HepG2 (cell line): Measurements from ENCODE around the gene PRR19. TPM values are rescaled to one million over a fixed set of nuclear protein-coding genes. Genes with fewer than 3 reads are reported as not detected.

ENCODE experiments used
- ELF1 ChIP-seq: sonication (generic); formaldehyde crosslinking; IDR thresholded peaks from 2 replicates; pipeline ENCODE4 v1.4.0; 2020; ENCODE audit warnings: missing genetic modification reagents
- ISL2 ChIP-seq: sonication (generic); formaldehyde crosslinking; IDR thresholded peaks from 2 replicates; pipeline ENCODE4 v1.5.0; 2020; ENCODE audit warnings: missing genetic modification reagents
- MAF1 ChIP-seq: sonication (generic); formaldehyde crosslinking; IDR thresholded peaks from 2 replicates; pipeline ENCODE4 v1.5.0; 2020; ENCODE audit warnings: missing genetic modification reagents, borderline replicate concordance
- PAF1 ChIP-seq: IDR thresholded peaks from 2 replicates; pipeline ENCODE4 v1.6.1; 2016; ENCODE audit warnings: missing genetic modification reagents, missing compliant biosample characterization
- PITX1 ChIP-seq: sonication (generic); formaldehyde crosslinking; IDR thresholded peaks from 2 replicates; pipeline ENCODE4 v1.5.1; 2020; ENCODE audit warnings: mild to moderate bottlenecking, missing genetic modification reagents
- RARA ChIP-seq: IDR thresholded peaks from 2 replicates; pipeline ENCODE4 v1.6.1; 2016; ENCODE audit warnings: missing genetic modification reagents, missing compliant biosample characterization
- SAP130 ChIP-seq: IDR thresholded peaks from 2 replicates; pipeline ENCODE4 v1.6.1; 2016; ENCODE audit warnings: low read depth
- SIX4 ChIP-seq: sonication (generic); formaldehyde crosslinking; IDR thresholded peaks from 2 replicates; pipeline ENCODE4 v1.4.0; 2020; ENCODE audit warnings: missing genetic modification reagents
- SOX5 ChIP-seq: IDR thresholded peaks from 2 replicates; pipeline ENCODE4 v1.6.1; 2016; ENCODE audit warnings: borderline replicate concordance
- TBP ChIP-seq: sonication (generic); formaldehyde crosslinking; IDR thresholded peaks from 2 replicates; pipeline ENCODE4 v1.5.0; 2020; ENCODE audit warnings: missing genetic modification reagents
- ZBTB7A ChIP-seq: sonication (generic); formaldehyde crosslinking; IDR thresholded peaks from 2 replicates; pipeline ENCODE4 v1.8.0; 2022; ENCODE audit warnings: mild to moderate bottlenecking, missing genetic modification reagents
- ZFYVE20 ChIP-seq: sonication (generic); formaldehyde crosslinking; IDR thresholded peaks from 2 replicates; pipeline ENCODE4 v1.8.0; 2023; ENCODE audit warnings: low read depth, mild to moderate bottlenecking, moderate library complexity, missing genetic modification reagents, borderline replicate concordance
- ZNF260 ChIP-seq: sonication (generic); formaldehyde crosslinking; IDR thresholded peaks from 2 replicates; pipeline ENCODE4 v1.4.0; 2020; ENCODE audit warnings: missing genetic modification reagents, low read depth, mild to moderate bottlenecking, borderline replicate concordance
- ZNF274 ChIP-seq: sonication (generic); formaldehyde crosslinking; IDR thresholded peaks from 2 replicates; pipeline ENCODE4 v1.5.1; 2020; ENCODE audit warnings: mild to moderate bottlenecking, missing genetic modification reagents
- ZNF501 ChIP-seq: sonication (generic); formaldehyde crosslinking; IDR thresholded peaks from 2 replicates; pipeline ENCODE4 v1.5.1; 2020; ENCODE audit warnings: mild to moderate bottlenecking, moderate library complexity, missing genetic modification reagents
- ZNF558 ChIP-seq: sonication (generic); formaldehyde crosslinking; IDR thresholded peaks from 2 replicates; pipeline ENCODE4 v1.9.0; 2022; ENCODE audit warnings: mild to moderate bottlenecking, missing genetic modification reagents, borderline replicate concordance
- ZNF614 ChIP-seq: IDR thresholded peaks from 2 replicates; pipeline ENCODE4 v1.6.1; 2018; ENCODE audit warnings: missing biosample characterization, missing genetic modification reagents, inconsistent platforms, borderline replicate concordance
- ZNF670 ChIP-seq: sonication (generic); formaldehyde crosslinking; IDR thresholded peaks from 2 replicates; pipeline ENCODE4 v1.8.0; 2022; ENCODE audit warnings: mild to moderate bottlenecking, missing genetic modification reagents, borderline replicate concordance
- ZNF772 ChIP-seq: sonication (generic); formaldehyde crosslinking; IDR thresholded peaks from 2 replicates; pipeline ENCODE4 v1.5.0; 2020; ENCODE audit warnings: mild to moderate bottlenecking, missing genetic modification reagents
- polyA plus RNA-seq, 8 experiments: library from polyadenylated mRNA; depleted of rRNA in 3 of 8; stranded (reverse) in 7 of 8; unstranded in 1 of 8; fragments of >200 nt; fragmentation: Illumina TruSeq in 4 of 8; extraction: Trizol in 4 of 8; gene quantifications; 2 replicates each; pipeline versions ENCODE4 v1.2.1 to v1.2.3, GENCODE V29; 2011 to 2016; ENCODE audit warnings: low read depth in 4 of 8, missing spikeins in 1 of 8, mixed read lengths in 1 of 8; ENCODE audit not compliant: insufficient read depth in 1 of 8
- total RNA-seq, 5 experiments: library from RNA; depleted of rRNA; stranded (reverse); fragments of >200 nt; fragmentation: Illumina TruSeq; extraction: Trizol; gene quantifications; 2 replicates each; pipeline ENCODE4 v1.2.3, GENCODE V29; 2016; ENCODE audit warnings: low read depth in 1 of 5
- TF ChIP-seq, protein P1 (sequence below): sonication (generic); formaldehyde crosslinking; IDR thresholded peaks from 2 replicates; pipeline ENCODE4 v1.5.0; 2020; ENCODE audit warnings: mild to moderate bottlenecking, missing genetic modification reagents, borderline replicate concordance
- TF ChIP-seq, protein P2 (sequence below): sonication (generic); formaldehyde crosslinking; IDR thresholded peaks from 2 replicates; pipeline ENCODE4 v1.5.0; 2020; ENCODE audit warnings: missing genetic modification reagents
- TF ChIP-seq, protein P3 (sequence below): sonication (generic); formaldehyde crosslinking; IDR thresholded peaks from 2 replicates; pipeline ENCODE4 v1.4.0; 2020; ENCODE audit warnings: missing genetic modification reagents
- TF ChIP-seq, protein P4 (sequence below): sonication (generic); formaldehyde crosslinking; IDR thresholded peaks from 2 replicates; pipeline ENCODE4 v1.4.0; 2020; ENCODE audit warnings: mild to moderate bottlenecking, missing genetic modification reagents

PRR19 gene
- total and polyA plus RNA-seq, 2 of the 13 experiments (the other 11 are each of a cell fraction or from before 2014, with no cell fraction given) = 0.21 to 0.33 TPM

DNA sequence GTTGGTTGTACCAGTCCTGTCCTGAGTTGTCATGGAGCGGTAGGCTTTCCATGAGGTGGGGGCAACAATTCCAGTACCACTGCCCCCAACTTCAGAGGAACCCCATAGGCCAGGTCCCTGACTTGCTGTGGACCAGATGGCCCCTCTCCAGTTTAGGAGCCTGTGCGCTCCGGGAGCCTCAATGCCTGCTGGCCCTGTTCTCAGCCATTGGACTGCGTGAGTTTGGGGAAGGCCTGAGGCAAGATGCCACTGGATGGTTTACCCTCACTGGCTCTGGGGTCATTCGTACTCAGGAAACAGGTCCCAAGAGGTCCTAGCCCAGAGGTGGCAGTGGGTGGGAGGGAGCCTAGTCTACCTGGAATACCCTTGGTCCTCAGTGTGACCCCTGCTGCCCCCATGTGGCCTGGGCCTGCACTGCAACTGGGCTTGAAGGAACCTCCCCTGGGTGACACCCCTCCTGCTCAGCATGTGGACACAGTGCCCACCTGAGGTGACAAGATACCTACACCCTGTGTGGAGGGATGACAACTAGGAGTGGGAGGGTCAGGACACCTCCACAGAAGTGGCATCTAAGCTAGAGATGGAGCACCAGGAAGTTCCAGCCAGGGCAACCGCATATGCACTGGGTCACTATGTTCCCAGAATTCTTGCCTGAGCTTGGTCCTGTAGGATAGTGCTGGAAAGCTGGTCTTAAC lies 6.0 kb upstream of the PRR19 start (continued):
- no peak for TF ChIP-seq ZFYVE20 (CRISPR knock-in tag)
- TF ChIP-seq SAP130 (CRISPR knock-in tag) = peak; percentile 37; the same call in 1 of the 2 replicates
- TF ChIP-seq SIX4 = no peak
- peak; percentile 59; the same call in 1 of the 2 replicates for TF ChIP-seq ZNF501 (CRISPR knock-in tag)
- no peak for TF ChIP-seq RARA (CRISPR knock-in tag)
- TF ChIP-seq, protein P1, sequence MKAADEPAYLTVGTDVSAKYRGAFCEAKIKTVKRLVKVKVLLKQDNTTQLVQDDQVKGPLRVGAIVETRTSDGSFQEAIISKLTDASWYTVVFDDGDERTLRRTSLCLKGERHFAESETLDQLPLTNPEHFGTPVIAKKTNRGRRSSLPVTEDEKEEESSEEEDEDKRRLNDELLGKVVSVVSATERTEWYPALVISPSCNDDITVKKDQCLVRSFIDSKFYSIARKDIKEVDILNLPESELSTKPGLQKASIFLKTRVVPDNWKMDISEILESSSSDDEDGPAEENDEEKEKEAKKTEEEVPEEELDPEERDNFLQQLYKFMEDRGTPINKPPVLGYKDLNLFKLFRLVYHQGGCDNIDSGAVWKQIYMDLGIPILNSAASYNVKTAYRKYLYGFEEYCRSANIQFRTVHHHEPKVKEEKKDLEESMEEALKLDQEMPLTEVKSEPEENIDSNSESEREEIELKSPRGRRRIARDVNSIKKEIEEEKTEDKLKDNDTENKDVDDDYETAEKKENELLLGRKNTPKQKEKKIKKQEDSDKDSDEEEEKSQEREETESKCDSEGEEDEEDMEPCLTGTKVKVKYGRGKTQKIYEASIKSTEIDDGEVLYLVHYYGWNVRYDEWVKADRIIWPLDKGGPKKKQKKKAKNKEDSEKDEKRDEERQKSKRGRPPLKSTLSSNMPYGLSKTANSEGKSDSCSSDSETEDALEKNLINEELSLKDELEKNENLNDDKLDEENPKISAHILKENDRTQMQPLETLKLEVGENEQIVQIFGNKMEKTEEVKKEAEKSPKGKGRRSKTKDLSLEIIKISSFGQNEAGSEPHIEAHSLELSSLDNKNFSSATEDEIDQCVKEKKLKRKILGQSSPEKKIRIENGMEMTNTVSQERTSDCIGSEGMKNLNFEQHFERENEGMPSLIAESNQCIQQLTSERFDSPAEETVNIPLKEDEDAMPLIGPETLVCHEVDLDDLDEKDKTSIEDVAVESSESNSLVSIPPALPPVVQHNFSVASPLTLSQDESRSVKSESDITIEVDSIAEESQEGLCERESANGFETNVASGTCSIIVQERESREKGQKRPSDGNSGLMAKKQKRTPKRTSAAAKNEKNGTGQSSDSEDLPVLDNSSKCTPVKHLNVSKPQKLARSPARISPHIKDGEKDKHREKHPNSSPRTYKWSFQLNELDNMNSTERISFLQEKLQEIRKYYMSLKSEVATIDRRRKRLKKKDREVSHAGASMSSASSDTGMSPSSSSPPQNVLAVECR (CRISPR knock-in tag) = peak; percentile 39; the same call in 1 of the 2 replicates
- TF ChIP-seq MAF1 = no peak
- TF ChIP-seq ELF1 (CRISPR knock-in tag) = no peak
- TF ChIP-seq, protein P2, sequence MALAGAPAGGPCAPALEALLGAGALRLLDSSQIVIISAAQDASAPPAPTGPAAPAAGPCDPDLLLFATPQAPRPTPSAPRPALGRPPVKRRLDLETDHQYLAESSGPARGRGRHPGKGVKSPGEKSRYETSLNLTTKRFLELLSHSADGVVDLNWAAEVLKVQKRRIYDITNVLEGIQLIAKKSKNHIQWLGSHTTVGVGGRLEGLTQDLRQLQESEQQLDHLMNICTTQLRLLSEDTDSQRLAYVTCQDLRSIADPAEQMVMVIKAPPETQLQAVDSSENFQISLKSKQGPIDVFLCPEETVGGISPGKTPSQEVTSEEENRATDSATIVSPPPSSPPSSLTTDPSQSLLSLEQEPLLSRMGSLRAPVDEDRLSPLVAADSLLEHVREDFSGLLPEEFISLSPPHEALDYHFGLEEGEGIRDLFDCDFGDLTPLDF = no peak
- no peak for TF ChIP-seq SOX5 (CRISPR knock-in tag)
- TF ChIP-seq, protein P3, sequence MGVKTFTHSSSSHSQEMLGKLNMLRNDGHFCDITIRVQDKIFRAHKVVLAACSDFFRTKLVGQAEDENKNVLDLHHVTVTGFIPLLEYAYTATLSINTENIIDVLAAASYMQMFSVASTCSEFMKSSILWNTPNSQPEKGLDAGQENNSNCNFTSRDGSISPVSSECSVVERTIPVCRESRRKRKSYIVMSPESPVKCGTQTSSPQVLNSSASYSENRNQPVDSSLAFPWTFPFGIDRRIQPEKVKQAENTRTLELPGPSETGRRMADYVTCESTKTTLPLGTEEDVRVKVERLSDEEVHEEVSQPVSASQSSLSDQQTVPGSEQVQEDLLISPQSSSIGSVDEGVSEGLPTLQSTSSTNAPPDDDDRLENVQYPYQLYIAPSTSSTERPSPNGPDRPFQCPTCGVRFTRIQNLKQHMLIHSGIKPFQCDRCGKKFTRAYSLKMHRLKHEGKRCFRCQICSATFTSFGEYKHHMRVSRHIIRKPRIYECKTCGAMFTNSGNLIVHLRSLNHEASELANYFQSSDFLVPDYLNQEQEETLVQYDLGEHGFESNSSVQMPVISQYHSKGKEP (CRISPR knock-in tag) = no peak
- no peak for TF ChIP-seq ISL2 (CRISPR knock-in tag)
- no peak for TF ChIP-seq ZNF614
- no peak for TF ChIP-seq ZNF772 (CRISPR knock-in tag)
- TF ChIP-seq PAF1 (CRISPR knock-in tag) = peak; percentile 84; the same call in 1 of the 2 replicates
- peak; percentile 37; the same call in 1 of the 2 replicates for TF ChIP-seq ZBTB7A
- no peak for TF ChIP-seq ZNF260
- TF ChIP-seq PITX1 (CRISPR knock-in tag) = no peak
- no peak for TF ChIP-seq ZNF670 (CRISPR knock-in tag)
- no peak for TF ChIP-seq TBP (CRISPR knock-in tag)
- TF ChIP-seq, protein P4, sequence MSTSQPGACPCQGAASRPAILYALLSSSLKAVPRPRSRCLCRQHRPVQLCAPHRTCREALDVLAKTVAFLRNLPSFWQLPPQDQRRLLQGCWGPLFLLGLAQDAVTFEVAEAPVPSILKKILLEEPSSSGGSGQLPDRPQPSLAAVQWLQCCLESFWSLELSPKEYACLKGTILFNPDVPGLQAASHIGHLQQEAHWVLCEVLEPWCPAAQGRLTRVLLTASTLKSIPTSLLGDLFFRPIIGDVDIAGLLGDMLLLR (CRISPR knock-in tag) = no peak
- no peak for TF ChIP-seq ZNF274
- no peak for TF ChIP-seq ZNF558 (CRISPR knock-in tag)
